ENCODE results near the gene KANSL1.
"Not testable (repeated sequence)": the region's sequence is repeated elsewhere in the genome, so short reads cannot be mapped to it uniquely, and the experiment has no call there.

The KANSL1 gene

GRCh38 chr17:46193151-46193625 lies at the start of gene KANSL1:
KANSL1 (minus strand) TSS chr17:46193429; CDS start chr17:46172143, 21,286 bp downstream.
- DNase-seq: peak in 55 of 56 donors; percentile 41 to 99 (median 83)

- DNase-seq: not testable (repeated sequence)
These were observed 38.1 kb upstream of the KANSL1 start for GRCh38 chr17:46231359-46231758.

- peak; percentile 51 to 100 (median 94) for DNase-seq
These were observed 32.1 kb upstream of the KANSL1 start for GRCh38 chr17:46225274-46225794.

- peak in 6 of 56 donors; percentile 36 to 56 (median 50) for DNase-seq
These were observed 31.6 kb upstream of the KANSL1 start for GRCh38 chr17:46224864-46225263.

GRCh38 chr17:46223041-46223440 lies 29.8 kb upstream of the KANSL1 start:
- not testable (repeated sequence) for DNase-seq

- DNase-seq: no peak
These were observed 23.5 kb upstream of the KANSL1 start for GRCh38 chr17:46216682-46217081.

- DNase-seq: peak in 32 of 56 donors; percentile 4 to 87 (median 34)
These were observed 19.6 kb upstream of the KANSL1 start for GRCh38 chr17:46212634-46213435.

GRCh38 chr17:46208997-46209396 lies 15.8 kb upstream of the KANSL1 start:
- DNase-seq: no peak

- no peak for DNase-seq
These were observed 12.7 kb upstream of the KANSL1 start for GRCh38 chr17:46205975-46206374.

- no peak for DNase-seq
These were observed 9.2 kb upstream of the KANSL1 start for GRCh38 chr17:46202424-46202823.

GRCh38 chr17:46201491-46201890 lies 8.3 kb upstream of the KANSL1 start:
- DNase-seq: no peak

GRCh38 chr17:46200197-46200596 lies 7.0 kb upstream of the KANSL1 start:
- DNase-seq: no peak

GRCh38 chr17:46199379-46199778 lies 6.2 kb upstream of the KANSL1 start:
- DNase-seq: no peak

- DNase-seq: no peak
These were observed 5.0 kb upstream of the KANSL1 start for GRCh38 chr17:46198233-46198632.

GRCh38 chr17:46197530-46197929 lies 4.3 kb upstream of the KANSL1 start:
- no peak for DNase-seq

GRCh38 chr17:46195939-46196716 lies 2.9 kb upstream of the KANSL1 start:
- DNase-seq: no peak

GRCh38 chr17:46195217-46195855 lies 2.1 kb upstream of the KANSL1 start:
- no peak for DNase-seq

- no peak for DNase-seq
These were observed 1.4 kb upstream of the KANSL1 start for GRCh38 chr17:46194393-46195216.

GRCh38 chr17:46193626-46194392 lies 580 bp upstream of the KANSL1 start:
- peak; percentile 68 to 100 (median 94) for DNase-seq
